ENCODE data around the gene PGS1. TPM values are rescaled to one million over a fixed set of nuclear protein-coding genes. Genes with fewer than 3 reads are reported as not detected.
A peak's percentile ranks its signal among the peaks of the same experiment; 100 is the strongest.

The PGS1 gene
- total RNA-seq, 1 experiment from 2014 or later, result 26.8 TPM

DNA sequence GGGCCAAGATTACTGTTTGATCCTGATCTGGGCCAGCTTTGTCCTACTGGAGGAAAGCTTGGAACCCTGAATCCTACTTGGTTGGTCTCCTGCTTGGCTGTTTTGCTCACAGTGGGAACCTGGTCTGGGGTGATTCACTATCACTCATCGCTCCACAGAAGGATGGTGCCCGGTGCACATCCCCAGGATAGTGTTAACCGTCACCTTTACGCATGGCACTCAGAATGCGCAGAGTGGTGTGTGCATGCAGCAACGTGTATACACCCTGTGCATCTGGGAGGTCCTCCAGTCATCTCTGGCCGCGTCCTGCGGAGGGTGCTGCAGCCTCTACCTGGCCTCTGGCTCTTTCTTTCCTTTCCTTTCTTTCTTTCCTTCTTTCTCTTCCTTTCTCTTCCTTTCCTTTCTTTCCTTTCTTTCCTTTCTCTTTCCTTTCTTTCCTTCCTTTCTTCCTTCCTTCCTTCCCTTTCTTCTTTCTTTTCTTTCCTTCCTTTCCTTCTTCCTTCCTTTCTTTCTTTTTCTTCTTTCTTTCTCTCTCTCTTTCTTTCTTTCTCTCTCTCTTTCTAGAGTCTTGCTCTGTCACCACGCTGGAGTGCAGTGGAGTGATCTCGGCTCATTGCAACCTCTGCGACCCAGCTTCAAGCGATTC lies 31.7 kb upstream of the PGS1 start:
- no peak for DNase-seq (ENCODE audit: low read depth)

DNA sequence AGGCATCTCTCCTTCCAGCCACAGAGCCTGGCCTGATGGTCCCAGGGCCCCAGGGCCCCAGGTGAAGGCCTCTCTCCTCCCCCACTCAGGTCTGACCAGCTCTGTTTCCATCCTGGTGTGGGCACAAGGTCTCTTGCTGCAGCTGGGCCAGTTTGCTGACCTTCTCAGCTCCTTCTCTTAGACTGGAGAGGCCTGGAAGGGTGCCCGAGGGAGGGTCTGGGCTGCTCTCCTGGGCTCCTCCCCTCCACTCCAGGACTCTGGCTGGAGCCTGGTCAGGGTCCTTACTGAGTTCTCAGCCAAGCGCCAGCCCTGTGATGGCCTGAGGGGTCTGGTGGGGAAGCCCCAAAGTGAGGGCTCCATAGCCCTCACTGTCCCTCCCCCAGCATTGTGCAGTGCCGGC lies 31.0 kb upstream of the PGS1 start:
- no peak for DNase-seq (ENCODE audit: low read depth)

DNA sequence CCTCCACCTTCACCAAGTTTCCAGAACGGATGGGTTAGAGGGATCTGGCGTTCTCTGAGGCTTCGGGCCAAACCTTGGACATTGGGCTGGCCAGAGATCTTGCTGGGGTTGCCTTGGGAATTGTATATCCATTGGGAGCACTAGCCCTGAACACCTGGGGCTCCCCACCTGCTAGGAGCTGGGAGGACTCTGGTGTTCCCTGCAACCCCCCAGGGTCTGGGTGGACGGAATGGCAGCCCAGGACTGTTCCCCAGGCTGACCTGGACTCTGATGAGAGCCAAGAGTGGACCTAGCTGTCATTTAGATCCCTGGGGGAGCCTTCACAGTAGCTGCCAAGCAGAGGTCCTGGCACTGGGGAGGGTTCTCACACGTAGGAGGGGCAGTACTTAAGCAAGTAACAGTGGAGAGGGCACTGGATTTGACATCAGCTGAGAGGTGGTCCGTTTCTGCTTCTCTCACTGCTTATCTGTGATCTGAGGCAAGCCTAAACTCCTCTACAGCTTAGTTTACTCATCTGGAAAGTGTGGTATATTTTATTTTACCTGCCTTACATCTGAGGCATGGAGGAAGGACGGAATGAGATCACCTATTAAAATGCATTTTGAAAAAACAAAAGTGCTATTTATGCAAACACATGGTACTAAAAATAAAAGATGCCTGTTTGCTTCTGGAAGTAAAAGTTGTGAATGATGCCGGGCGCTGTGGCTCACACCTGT lies 30.2 kb upstream of the PGS1 start:
- DNase-seq (ENCODE audit: low read depth), result no peak

DNA sequence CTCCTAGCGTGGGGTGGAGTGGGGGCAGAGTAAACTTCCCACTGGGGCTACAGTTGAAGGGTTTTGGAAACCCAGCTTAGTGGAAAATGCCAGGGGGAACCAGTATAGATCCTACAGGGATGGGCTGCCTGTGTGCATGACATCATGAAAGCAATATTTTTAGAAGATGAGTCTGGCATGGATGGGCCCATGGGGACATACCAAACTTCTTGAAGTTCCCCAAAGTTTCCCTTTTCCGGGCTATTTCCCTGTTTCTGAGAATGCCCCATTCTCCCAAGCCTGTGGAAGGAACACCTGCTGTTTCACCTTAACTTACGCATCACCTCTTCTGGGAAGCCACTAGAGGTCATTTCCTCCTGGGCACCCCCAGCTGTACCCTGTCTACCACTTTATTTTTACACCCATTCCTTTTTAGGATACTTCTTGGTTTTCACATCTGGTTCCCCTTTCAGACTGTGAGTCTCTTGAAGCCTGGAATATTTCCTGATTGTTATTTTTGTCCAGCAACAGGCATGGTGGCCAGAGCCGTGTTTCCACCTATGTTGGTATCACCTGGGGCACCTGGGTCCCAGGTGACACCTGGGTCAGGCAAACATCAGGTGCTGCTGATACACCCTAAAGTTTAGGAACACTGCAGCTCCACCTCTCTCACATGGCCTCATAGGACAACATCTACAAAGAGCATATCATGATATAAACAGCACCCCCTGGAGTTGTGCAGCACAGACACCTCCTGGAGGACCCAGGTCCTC lies 28.4 kb upstream of the PGS1 start:
- DNase-seq (ENCODE audit: low read depth), result no peak

DNA sequence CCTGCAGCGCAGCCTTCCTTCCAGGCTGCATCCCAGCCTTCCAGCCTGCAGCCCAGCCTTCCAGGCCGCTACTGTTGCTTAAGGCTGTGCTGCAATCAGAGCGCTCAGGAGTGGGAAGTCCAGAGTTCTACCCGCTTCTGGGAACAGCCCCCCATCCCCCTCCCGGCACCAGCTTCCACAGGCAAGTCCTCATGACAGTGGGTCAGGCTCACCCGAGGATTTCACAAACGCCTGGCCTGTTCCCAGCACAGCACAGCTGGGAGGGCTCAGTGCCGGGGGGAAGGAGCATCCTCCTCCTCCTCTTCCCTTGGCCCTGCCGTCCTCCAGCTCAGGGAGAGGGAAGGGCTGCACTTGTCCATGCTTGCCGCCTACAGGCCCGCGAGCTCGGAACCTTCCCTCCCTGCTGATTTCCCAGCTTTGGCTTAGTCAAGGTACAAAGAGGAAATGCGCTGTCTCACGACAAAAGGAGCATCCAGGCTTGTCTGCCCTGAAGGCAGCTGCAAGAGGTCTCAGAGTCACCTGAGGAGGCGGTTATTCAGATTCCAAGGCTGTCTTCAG lies 26.9 kb upstream of the PGS1 start:
- DNase-seq (ENCODE audit: low read depth), result peak; percentile 34

DNA sequence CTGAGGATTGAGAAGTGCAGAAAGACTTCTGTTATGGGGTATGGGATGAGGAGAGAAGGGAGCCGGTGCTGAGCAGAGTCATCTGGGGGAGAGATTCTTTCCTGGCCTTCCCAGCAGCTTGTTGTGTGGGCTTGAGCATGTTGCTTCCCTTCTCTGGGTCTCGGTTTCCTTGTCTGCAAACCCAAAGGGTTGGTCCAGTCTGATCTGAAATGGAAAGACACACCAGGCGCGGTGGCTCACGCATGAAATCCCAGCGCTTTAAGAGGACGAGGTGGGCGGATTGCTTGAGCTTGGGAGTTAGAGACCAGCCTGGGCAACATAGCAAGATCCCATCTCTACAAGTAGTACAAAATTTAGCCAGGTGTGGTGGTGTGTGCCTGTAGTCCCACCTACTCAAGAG lies 24.6 kb upstream of the PGS1 start:
- no peak for DNase-seq (ENCODE audit: low read depth)

DNA sequence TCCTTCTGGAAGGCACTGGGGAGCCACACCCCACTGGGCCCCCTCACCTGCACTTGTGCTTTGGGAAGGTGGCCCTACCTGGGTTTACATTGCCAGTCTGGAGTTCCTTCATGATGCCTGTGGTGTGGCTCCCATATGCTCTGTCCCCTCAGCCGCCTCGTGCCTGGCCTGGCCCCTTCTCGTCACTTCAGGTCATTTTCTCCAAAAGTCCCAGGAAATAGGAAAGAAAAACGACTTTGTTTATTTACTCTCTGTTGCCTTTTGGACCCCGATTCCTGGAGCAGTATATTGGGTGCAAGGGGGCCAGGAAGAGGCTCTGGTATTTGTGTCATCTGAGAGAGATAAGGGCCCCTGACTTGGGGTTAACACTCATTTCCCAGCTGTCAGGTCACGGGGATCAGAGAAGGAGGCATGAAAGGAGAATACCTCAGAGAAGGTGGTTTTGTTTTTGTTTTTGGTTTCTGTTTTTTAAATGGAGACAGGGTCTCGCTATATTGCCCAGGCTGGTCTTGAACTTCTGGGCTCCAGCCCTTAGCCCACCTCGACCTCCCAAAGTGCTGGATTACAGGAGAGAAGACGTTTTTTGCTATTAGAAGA lies 23.3 kb upstream of the PGS1 start:
- no peak for DNase-seq (ENCODE audit: low read depth)

DNA sequence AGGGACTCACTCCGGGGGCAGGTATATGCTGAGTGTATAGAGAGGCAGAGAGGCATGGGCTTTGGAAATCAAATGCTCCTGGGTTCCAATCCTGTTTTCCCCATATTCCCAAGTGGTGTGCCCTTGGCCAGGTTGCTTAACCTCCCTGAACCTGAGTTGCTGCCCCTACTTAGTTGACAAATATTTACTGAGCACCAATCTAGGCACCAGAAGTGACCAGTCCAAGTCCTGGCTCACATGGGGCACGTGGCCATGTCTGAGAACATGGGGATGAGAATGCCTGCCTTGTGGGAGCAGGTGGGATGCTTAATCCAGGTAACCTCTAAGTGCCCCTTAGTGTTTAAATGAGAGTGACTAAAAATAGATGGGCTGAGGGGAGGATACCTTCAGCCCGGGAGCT lies 22.7 kb upstream of the PGS1 start:
- no peak for DNase-seq (ENCODE audit: low read depth)

DNA sequence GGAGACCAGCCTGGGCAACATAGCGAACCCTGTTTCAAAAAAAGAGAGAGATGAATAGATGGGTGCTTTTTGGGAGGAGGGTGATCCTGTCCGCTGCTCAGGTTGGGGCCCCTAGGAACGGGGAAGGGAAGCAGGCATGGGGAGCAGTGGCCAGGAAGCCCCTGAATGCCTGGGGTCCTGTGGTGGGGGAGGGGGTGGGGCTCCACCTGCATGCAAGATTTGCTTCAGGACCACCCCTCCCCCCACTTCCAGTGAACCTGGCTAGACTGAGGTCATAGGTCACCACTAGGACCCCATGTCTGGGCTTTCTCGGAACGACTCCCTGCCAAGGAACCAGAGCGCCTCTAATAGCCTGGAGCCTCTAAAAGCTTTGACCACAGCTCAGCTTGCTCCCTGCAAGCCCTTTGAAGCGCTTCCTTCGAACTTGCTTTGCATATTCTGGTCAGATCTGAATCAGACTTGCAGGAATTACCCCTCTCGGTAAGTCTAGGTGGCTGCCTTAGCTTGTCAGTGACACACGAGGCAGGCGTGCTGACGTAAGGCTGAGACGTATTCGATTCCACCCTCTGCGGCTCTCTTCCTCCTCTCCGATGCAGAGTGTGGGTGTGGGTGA lies 22.2 kb upstream of the PGS1 start:
- DNase-seq (ENCODE audit: low read depth), result peak; percentile 93

DNA sequence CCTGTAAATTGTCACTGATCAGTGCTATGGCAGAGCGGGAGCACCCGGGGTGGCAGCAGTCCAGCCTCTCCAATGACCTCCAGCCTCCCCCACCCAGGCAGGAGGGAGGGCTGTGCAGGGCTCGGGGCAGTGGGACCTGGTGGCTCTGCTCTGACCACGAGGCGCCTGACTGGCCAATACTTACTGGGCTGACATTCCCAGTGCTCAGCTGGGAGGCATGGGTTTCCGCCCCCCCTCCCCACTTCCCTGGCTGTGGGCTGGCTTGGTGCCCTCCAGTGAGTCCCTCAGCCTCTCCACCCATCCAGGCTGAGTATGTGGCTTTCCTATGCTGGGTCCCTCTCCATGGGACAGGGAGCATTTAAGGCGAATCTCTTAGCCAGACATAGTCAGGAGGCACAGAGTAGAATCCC lies 21.3 kb upstream of the PGS1 start:
- DNase-seq (ENCODE audit: low read depth), result peak; percentile 89

DNA sequence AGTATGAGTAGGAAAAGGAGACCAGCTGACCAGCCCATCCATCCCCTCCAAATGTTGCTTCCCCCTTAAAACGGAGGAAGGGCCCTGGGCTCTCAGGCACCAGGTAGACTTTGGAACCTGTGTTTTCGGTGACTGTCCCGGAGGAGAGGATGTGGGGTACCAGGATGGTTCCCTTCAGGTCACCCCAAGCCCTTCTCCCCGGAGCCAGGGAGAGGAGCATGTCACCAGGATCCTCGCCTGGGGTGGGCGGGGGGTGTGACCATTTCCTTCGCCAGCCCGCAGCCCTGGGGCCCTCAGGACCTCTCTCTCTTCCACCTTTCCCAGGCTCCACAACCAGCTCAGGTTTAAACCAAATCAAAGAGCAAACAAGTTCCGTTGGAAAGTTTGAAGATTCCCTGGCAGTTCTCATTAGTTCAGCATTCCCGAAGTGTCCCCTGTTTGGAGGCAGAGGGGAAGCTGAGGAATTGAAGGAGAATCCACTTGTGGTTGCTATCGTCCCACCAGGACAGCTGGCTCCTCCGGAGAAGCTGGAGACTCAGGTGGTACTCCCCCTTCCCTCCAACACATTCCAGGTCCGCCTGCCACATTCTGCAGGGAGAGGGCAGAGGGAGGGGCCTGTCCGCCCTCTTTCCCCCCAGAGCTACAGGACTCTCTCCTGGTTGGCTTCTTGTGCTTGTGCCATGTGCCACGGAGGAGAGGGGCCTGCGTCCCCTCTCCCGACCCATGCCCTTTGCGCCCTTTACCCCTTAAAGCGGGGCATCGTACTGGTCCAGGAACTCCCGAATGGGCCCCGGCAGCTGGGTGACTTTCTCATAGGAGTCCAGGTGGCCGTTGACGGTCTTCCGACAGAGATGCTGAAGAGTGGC lies 20.5 kb upstream of the PGS1 start:
- DNase-seq (ENCODE audit: low read depth), result peak; percentile 45

DNA sequence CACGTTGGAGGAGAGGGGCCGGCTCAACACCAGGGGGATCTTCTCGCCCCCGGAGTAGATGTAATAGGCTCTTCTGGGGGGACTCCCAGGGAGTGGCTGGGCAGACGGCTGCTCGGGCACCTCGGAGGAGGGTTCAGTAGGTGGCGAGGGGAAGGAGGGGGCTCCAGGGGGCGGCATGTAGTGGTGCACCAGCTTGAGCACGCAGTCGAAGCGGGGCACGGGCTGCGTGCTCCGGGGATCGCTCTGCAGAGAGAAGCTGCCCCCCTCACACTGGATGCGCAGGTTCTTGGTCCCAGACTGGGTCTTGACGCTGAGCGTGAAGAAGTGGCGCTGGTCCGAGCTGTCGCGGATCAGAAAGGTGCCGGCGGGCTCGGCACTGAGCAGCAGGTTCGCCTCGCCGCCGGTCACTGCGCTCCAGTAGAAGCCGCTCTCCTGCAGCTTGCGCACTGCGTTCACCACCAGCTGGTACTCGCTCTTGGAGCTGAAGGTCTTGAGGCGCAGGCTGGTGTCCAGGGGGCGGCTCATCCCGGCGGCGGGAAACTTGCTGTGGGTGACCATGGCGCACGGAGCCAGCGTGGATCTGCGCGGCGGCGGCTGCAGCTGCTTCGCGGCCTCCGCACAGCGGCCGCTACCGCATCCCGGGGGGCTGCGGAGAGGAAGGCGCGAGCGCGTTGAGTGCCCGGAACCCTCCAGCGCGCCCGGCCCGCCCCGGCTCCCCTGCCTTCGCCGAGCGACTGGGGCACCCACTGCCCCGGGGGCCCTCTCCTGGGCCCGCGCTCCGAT lies 19.7 kb upstream of the PGS1 start:
- peak; percentile 68 for DNase-seq (ENCODE audit: low read depth)

DNA sequence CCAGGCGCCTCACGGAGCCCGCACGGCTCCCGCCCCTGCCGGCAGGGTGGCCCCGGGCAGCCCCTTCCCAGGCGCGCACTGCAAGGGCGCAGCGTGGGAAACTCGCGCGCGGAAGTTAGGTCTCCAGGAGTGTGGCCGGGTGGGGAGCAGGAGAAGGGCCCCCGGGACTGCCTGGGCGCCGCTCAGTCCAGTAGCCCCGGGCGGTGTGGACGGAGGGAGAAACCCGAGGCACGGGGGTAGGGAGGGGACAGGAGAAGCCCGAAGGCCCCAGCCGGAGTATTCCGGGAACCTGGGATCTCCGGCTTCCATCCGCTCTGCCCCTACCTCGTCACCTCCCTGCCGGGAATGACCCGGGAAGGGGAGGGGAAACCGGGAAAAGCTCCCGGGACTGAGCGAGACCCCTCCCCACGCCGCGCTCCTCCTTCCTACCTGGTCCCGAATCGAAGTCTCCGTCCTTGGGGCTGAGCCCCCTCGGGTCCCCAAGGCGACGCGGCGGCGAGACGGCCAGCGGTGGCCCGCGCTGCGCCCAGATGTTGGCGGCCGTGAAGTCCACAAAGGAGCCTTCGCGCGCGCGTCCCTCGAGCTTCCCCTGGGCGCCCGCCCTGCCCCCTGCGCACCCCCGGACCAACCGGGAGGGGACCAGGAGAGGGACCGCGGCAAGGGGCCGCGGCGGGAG lies 19.0 kb upstream of the PGS1 start:
- DNase-seq (ENCODE audit: low read depth), result no peak

DNA sequence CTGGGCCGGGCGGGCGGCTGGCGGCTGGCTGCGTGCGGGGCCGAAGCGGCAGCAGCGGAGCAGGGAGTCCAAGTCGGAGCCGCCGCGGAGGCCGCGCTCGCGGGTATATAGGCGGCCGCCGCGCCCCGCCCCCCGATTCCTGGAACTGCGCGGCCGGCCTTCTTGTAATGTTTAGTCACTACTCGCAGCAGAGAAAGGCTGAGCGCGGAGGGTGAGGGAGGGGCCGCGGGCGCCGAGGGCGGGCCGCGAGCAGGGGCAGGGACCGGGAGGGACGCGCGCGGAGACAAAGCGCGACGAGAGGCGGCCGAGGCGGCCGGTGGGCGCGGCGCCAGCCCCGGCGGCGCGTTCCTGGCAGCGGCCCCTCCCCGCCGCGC lies 18.5 kb upstream of the PGS1 start, which contains the start of gene SOCS3:
TSS of gene SOCS3 (minus strand) at position 81 of the 374 bp plus-strand sequence. CDS start 982 bp downstream, outside the sequence.
- peak; percentile 99 for DNase-seq (ENCODE audit: low read depth)

DNA sequence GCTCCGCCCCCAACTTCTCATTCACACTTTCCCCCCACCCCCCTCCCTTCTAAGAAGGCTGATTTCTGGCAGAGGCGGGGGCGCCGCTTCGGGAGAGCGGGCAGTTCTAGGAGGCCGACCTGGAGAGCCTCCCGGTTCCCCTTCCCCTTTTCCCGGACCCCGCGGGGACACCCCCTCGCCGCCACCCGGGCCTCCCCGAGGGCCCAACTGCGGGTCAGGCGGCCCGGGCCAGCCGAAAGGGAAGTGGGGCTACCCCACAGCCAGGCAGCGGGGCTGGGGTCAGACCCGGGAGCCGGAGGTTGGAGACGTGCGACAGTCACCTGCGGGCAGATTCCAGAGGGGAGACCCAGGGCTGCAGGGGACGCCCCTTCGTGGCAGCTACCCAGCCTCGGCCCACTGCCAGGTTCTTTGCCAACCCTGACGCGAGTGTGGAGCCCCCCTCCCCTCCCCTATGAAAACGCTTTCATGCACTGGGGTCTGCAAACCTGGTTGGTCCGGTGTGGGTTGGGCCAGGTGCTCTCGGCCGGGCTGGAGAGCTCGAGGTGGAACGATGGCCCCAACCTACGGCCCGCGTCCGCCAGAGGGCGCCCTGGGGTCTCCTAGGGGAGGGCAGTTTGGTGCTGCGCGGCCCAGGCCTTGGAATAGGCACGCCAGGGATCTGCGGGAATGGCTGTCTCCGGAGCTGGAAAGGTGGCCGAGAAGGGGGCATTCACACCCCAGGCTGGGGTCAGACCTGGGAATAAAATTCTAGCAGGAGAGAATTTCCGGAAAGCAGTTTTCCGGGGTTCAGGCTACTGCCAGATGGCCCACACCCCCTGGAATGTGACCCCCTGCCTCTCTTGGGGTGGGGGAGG lies 17.9 kb upstream of the PGS1 start:
- peak; percentile 94 for DNase-seq (ENCODE audit: low read depth)

DNA sequence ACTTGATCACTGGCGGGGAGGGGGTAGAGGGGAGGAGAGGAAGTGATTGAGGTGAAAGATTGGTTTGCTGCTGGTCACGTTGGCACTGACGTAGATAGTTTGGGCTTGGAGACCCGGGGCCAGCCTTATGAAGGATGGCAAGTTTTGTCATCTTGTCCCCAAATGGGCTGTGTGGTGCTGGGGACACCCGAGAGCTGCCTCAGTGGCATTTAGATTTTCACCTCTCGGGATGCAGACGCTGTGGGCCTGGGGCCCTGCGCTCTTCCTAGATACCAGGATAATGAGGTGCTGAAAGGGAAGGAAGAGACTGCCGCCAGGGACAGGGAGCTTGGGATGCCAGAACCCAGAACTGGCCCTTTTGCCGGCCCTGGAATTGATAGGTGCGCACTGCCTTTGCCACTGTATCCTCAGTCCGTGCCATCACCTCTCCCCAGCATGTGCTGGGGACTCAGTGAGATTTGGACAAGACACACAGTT lies 17.2 kb upstream of the PGS1 start:
- DNase-seq (ENCODE audit: low read depth), result no peak

DNA sequence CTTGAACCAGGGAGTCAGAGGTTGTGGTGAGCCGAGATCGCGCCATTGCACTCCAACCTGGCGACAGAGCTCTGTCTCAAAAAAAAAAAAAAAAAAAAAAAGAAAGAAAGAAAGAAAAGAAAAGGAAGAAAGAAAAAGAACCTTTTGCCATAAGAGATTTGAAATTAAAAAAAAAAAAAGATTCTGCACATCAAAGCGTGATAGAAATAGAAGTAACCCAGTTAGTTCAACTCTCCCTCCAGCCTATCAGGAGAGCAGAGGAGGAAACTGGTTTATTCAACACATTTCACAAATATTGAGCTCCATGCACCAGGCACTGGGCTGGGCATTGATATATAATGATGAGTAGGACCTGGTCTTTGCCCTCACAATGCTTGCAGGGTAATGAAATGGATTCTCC lies 16.2 kb upstream of the PGS1 start:
- no peak for DNase-seq (ENCODE audit: low read depth)

DNA sequence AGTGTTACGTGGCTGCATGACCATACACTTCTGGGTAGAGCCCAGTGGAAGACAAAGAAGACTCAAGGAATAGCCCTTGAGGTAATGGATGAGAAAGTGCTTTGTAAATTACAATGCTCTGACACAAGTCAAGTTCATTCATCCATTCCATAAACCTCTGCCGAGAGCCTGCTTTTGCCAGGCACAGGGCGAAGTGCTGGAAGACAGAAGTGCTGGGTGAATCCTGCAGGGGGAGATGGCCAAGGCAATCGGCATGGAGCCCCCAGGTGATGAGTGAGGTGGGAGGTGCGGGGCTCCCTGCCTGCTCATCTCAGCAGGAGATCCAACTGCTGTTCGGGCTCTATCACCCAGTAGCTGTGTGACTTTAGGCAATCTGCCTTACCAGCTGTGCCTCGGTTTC lies 15.8 kb upstream of the PGS1 start:
- no peak for DNase-seq (ENCODE audit: low read depth)

Measured in Daoy (cell line).